ENCODE results near the gene NINL. TPM values are rescaled to one million over a fixed set of nuclear protein-coding genes. Genes with fewer than 3 reads are reported as not detected.

The NINL gene
- polyA plus RNA-seq, 1 of the 3 experiments (the other 2 are of a cell fraction) = 22.5 TPM

DNA sequence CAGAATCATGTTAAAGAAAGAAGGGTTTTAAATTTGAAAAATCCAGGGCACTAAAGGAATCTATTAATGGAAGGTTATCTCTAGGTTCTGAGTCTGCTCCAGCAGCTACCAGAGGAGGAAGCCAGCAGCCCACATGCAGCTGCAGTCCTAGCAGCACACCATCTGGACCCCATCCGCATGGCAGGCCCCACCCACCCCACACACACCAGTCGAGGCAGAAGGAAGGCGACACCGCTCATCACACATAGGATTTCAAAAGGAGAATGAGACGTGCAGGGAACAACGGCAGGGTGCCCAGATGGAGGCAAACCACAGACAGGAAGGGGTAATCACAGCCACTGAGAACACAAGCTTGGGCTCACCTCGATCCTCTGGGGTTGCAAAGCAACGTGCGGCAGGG lies 99.0 kb downstream of the NINL start:
- Histone ChIP-seq H3F3A (replicated peaks; ENCODE audit: insufficient read depth) (no peaks in the 10 kb centered on the region), H3K79me2 (ENCODE audit: insufficient read depth) (no peaks in the 10 kb centered on the region), H3K4me3 (ENCODE audit: low read depth in 2 of 2, low read length in 1 of 2) (no peak overlapping the region), H3K36me3 (replicated peaks in 1 of 2; ENCODE audit: control insufficient read depth in 1 of 2, insufficient read depth in 2 of 2, low read length in 1 of 2) (peaks cover 7 to 48% of the 10 kb centered on the region in 2 experiments), H3K27ac (ENCODE audit: low read depth in 2 of 2, low read length in 1 of 2) (no peak overlapping the region), H3K4me1 (ENCODE audit: control insufficient read depth in 1 of 2, insufficient read depth in 2 of 2, low read depth in 1 of 2, low read length in 1 of 2) (peaks cover 4% of the 10 kb centered on the region in 2 experiments; a peak in 2 of 4 replicates), H2AFZ (ENCODE audit: low read depth) (no peak overlapping the region), H3K9me3 (no peaks in the 10 kb centered on the region), H4K20me1 (ENCODE audit: insufficient read depth) (no peaks in the 10 kb centered on the region), H3K9ac (no peak overlapping the region), H3K27me3 (ENCODE audit: insufficient read depth) (no peaks in the 10 kb centered on the region), H3K9me2 (no peaks in the 10 kb centered on the region), H3K4me2 (no peak overlapping the region)
- ChIA-PET POLR2A (no interaction called here), CTCF (no interaction called here)
- no peak for TF ChIP-seq TEAD4 (IDR thresholded peaks at IDR 0.05; ENCODE audit: borderline replicate concordance, insufficient read depth)
- WGBS (ENCODE audit: low lambda C conversion rate) = 54% methylated on average over 6 of the region's 9 CpGs
- DNase-seq = peak; percentile 61

DNA sequence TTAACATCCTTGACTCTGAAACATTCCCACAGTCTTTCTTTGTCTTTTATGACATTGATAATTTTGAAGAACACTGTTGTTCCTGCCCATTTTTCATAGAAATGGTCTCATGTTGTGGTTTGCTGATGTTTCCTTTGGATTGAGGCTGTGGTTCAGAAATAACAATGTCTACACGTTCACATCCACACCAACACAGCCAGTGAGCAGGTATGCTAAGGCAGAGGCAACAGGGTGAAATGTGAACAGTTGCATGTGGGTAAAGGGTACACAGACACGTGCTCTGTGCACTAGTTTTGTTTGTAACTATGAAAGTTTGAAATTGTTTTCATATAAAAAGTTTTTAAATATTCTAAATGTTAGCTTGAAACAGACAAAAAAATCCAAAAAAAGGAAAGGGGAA lies 99.5 kb downstream of the NINL start:
- Histone ChIP-seq H3K9ac (no peak overlapping the region), H4K20me1 (ENCODE audit: insufficient read depth) (no peaks in the 10 kb centered on the region), H3K9me2 (no peaks in the 10 kb centered on the region), H2AFZ (ENCODE audit: low read depth) (no peak overlapping the region), H3K27ac (ENCODE audit: low read depth in 2 of 2, low read length in 1 of 2) (no peak overlapping the region), H3F3A (replicated peaks; ENCODE audit: insufficient read depth) (no peaks in the 10 kb centered on the region), H3K4me2 (no peak overlapping the region), H3K9me3 (no peaks in the 10 kb centered on the region), H3K27me3 (ENCODE audit: insufficient read depth) (no peaks in the 10 kb centered on the region), H3K36me3 (replicated peaks in 1 of 2; ENCODE audit: control insufficient read depth in 1 of 2, insufficient read depth in 2 of 2, low read length in 1 of 2) (peaks cover 7 to 51% of the 10 kb centered on the region in 2 experiments), H3K79me2 (ENCODE audit: insufficient read depth) (no peaks in the 10 kb centered on the region), H3K4me3 (ENCODE audit: low read depth in 2 of 2, low read length in 1 of 2) (no peak overlapping the region), H3K4me1 (ENCODE audit: control insufficient read depth in 1 of 2, insufficient read depth in 2 of 2, low read depth in 1 of 2, low read length in 1 of 2) (peaks cover 4% of the 10 kb centered on the region in 2 experiments; a peak in 2 of 4 replicates)
- ChIA-PET CTCF (no interaction called here), POLR2A (no interaction called here)
- TF ChIP-seq EP300 (IDR thresholded peaks at IDR 0.05; ENCODE audit: borderline replicate concordance in 1 of 2, low read depth in 1 of 2, low read length in 1 of 2) = no peak
- WGBS (ENCODE audit: low lambda C conversion rate) = 96% methylated on average over 2 of the region's 2 CpGs
- DNase-seq = no peak

- Histone ChIP-seq H4K20me1 (ENCODE audit: insufficient read depth) (no peaks in the 10 kb centered on the region), H3K4me2 (no peak overlapping the region), H3K9me2 (no peaks in the 10 kb centered on the region), H3K9me3 (no peaks in the 10 kb centered on the region), H3K79me2 (ENCODE audit: insufficient read depth) (no peaks in the 10 kb centered on the region), H3K4me1 (ENCODE audit: control insufficient read depth in 1 of 2, insufficient read depth in 2 of 2, low read depth in 1 of 2, low read length in 1 of 2) (peaks cover 4% of the 10 kb centered on the region in 2 experiments; a peak in 2 of 4 replicates), H3K9ac (no peak overlapping the region), H3K36me3 (replicated peaks in 1 of 2; ENCODE audit: control insufficient read depth in 1 of 2, insufficient read depth in 2 of 2, low read length in 1 of 2) (peaks cover 7 to 58% of the 10 kb centered on the region in 2 experiments), H3K27ac (ENCODE audit: low read depth in 2 of 2, low read length in 1 of 2) (peak overlapping the region in 1 of 2 experiments; percentile 4; a peak in 1 of 4 replicates), H2AFZ (ENCODE audit: low read depth) (no peak overlapping the region), H3K27me3 (ENCODE audit: insufficient read depth) (no peaks in the 10 kb centered on the region), H3K4me3 (ENCODE audit: low read depth in 2 of 2, low read length in 1 of 2) (no peak overlapping the region), H3F3A (replicated peaks; ENCODE audit: insufficient read depth) (no peaks in the 10 kb centered on the region)
- ChIA-PET CTCF (no interaction called here), POLR2A (no interaction called here)
- WGBS (ENCODE audit: low lambda C conversion rate) = 82% methylated on average over 11 of the region's 12 CpGs
- DNase-seq = no peak
- no peak for TF ChIP-seq REST (IDR thresholded peaks at IDR 0.05; ENCODE audit: low read depth, low read length)
- TF ChIP-seq JUND (IDR thresholded peaks at IDR 0.05) = no peak
- no peak for TF ChIP-seq CHD2 (IDR thresholded peaks at IDR 0.05; ENCODE audit: low read length, partially characterized antibody)
- no peak for TF ChIP-seq SMC3 (IDR thresholded peaks at IDR 0.05; ENCODE audit: low read depth, low read length)
- TF ChIP-seq USF1 (IDR thresholded peaks at IDR 0.05; ENCODE audit: borderline replicate concordance, low read depth) = no peak
- TF ChIP-seq TAF1 (IDR thresholded peaks at IDR 0.05; ENCODE audit: borderline replicate concordance, low read depth, low read length) = no peak
- TF ChIP-seq TEAD4 (IDR thresholded peaks at IDR 0.05; ENCODE audit: borderline replicate concordance, insufficient read depth) = no peak
- TF ChIP-seq RAD21 (IDR thresholded peaks at IDR 0.05; ENCODE audit: low read length) = no peak
- no peak for TF ChIP-seq MAX (IDR thresholded peaks at IDR 0.05; ENCODE audit: low read depth)
- no peak for TF ChIP-seq ELF1 (IDR thresholded peaks at IDR 0.05)
- TF ChIP-seq TCF12 (IDR thresholded peaks at IDR 0.05) = no peak
Measured at GRCh38 chr20:25484911-25485511, 100.3 kb downstream of the NINL start.

All from SK-N-SH (cell line).